H1 (cell line): Measurements from ENCODE around the gene MICOS13. TPM values are rescaled to one million over a fixed set of nuclear protein-coding genes. Genes with fewer than 3 reads are reported as not detected.

Source experiments
- CTCF ChIA-PET: fragments of 300-600 bp; sonication (Branson Sonifier 250); formaldehyde crosslinking; loops from one replicate; lab custom pipeline; 2021; ENCODE audit not compliant: partially characterized antibody; lab: Charles Lee
- POLR2A ChIA-PET: fragments of 300-600 bp; sonication (Branson Sonifier 250); formaldehyde crosslinking; loops from one replicate; lab custom pipeline; 2021; ENCODE audit warnings: inconsistent platforms; ENCODE audit not compliant: partially characterized antibody; lab: Charles Lee
- DNase-seq, 2 experiments: peaks; one replicate each; pipeline versions ENCODE4 v3.0.0 to v3.0.0-alpha.2; 2010 to 2022; ENCODE audit warnings: low spot score in 2 of 2, low read depth in 1 of 2, mixed read lengths in 1 of 2
- FAIRE-seq: peaks from 2 replicates; lab custom pipeline; 2011; peaks lifted over from hg19 to GRCh38; lab: Jason Lieb, UNC
- H2AFZ ChIP-seq: 2 replicates; pipeline ENCODE4 v1.8.1; 2012; ENCODE audit warnings: low read length, inconsistent platforms
- H2AK5ac ChIP-seq: 2 replicates; pipeline ENCODE4 v1.6.1; 2013; ENCODE audit warnings: low read depth, low read length
- H2BK120ac ChIP-seq: replicated peaks from 2 replicates; pipeline ENCODE3; 2013; ENCODE audit warnings: low read depth, low read length, inconsistent platforms
- H2BK12ac ChIP-seq: 2 replicates; pipeline ENCODE4 v1.6.1; 2013; ENCODE audit warnings: low read depth, low read length
- H2BK15ac ChIP-seq: 2 replicates; pipeline ENCODE4 v1.6.1; 2013; ENCODE audit warnings: low read length
- H2BK20ac ChIP-seq: 2 replicates; pipeline ENCODE4 v1.6.1; 2013; ENCODE audit warnings: low read length
- H2BK5ac ChIP-seq: 2 replicates; pipeline ENCODE4 v1.6.1; 2013; ENCODE audit warnings: low read depth, low read length
- H3K14ac ChIP-seq: 2 replicates; pipeline ENCODE4 v1.6.1; 2013; ENCODE audit warnings: inconsistent platforms; ENCODE audit not compliant: insufficient read length
- H3K18ac ChIP-seq: 2 replicates; pipeline ENCODE4 v1.6.1; 2013; ENCODE audit warnings: low read length; ENCODE audit errors: extremely low read depth
- H3K23ac ChIP-seq: 2 replicates; pipeline ENCODE4 v1.6.1; 2013; ENCODE audit warnings: inconsistent platforms; ENCODE audit not compliant: insufficient read length
- H3K23me2 ChIP-seq: 2 replicates; pipeline ENCODE4 v1.6.1; 2013; ENCODE audit warnings: low read depth, low read length
- H3K27ac ChIP-seq: 2 replicates; pipeline ENCODE4 v1.6.1; 2011; ENCODE audit warnings: low read depth, low read length, inconsistent platforms
- H3K27me3 ChIP-seq, 4 experiments: replicated peaks in 1 of 4; 1 replicate in 1 of 4; 2 replicates in 3 of 4; pipeline versions ENCODE4 v1.6.1 to v1.8.1; 2011 to 2013; ENCODE audit warnings: low read length in 3 of 4, mild to moderate bottlenecking in 3 of 4, inconsistent platforms in 2 of 4, mixed read lengths in 2 of 4, moderate library complexity in 1 of 4; ENCODE audit not compliant: control insufficient read depth in 3 of 4, insufficient read depth in 3 of 4; ENCODE audit errors: extremely low read depth in 1 of 4
- H3K36me3 ChIP-seq, 4 experiments: 2 replicates each; pipeline versions ENCODE4 v1.6.1 to v1.8.1; 2011 to 2013; ENCODE audit warnings: mild to moderate bottlenecking in 4 of 4, low read length in 3 of 4, moderate library complexity in 2 of 4, control low read depth in 1 of 4, inconsistent platforms in 1 of 4; ENCODE audit not compliant: insufficient read depth in 4 of 4, control insufficient read depth in 2 of 4
- H3K4ac ChIP-seq: replicated peaks from 2 replicates; pipeline ENCODE3; 2013; ENCODE audit warnings: low read length, low read depth, mixed read lengths, inconsistent platforms; ENCODE audit not compliant: insufficient read length
- H3K4me1 ChIP-seq, 4 experiments: replicated peaks in 1 of 4; 1 replicate in 1 of 4; 2 replicates in 3 of 4; pipeline versions ENCODE4 v1.6.1 to v1.8.1; 2011 to 2013; ENCODE audit warnings: low read length in 3 of 4, inconsistent platforms in 2 of 4, mixed read lengths in 1 of 4; ENCODE audit not compliant: insufficient read depth in 4 of 4, control insufficient read depth in 3 of 4
- H3K4me2 ChIP-seq, 2 experiments: 2 replicates each; pipeline versions ENCODE4 v1.6.1 to v1.8.1; 2011 to 2013; ENCODE audit warnings: low read depth in 2 of 2, low read length in 2 of 2, control low read depth in 1 of 2, inconsistent platforms in 1 of 2, mild to moderate bottlenecking in 1 of 2; ENCODE audit not compliant: insufficient read depth in 1 of 2
- H3K4me3 ChIP-seq, 4 experiments: fragments of 200-600, 300-600 bp in 1 of 4; sonication (generic), shearing (Covaris generic), sonication (Bioruptor Twin) in 1 of 4; 2 replicates each; pipeline versions ENCODE4 v1.5.1 to v1.8.1; 2011 to 2016; ENCODE audit warnings: low read length in 4 of 4, low read depth in 3 of 4, control low read depth in 2 of 4, inconsistent platforms in 2 of 4, mild to moderate bottlenecking in 2 of 4, mixed read lengths in 1 of 4, moderate library complexity in 1 of 4; ENCODE audit not compliant: insufficient read depth in 2 of 4; ENCODE audit errors: extremely low read depth in 1 of 4
- H3K56ac ChIP-seq: replicated peaks from 2 replicates; pipeline ENCODE3; 2013; ENCODE audit warnings: low read depth, mild to moderate bottlenecking, mixed read lengths, low read length, inconsistent platforms; ENCODE audit not compliant: insufficient read length
- H3K79me1 ChIP-seq: 2 replicates; pipeline ENCODE4 v1.6.1; 2013; ENCODE audit warnings: low read depth, low read length, control low read depth
- H3K79me2 ChIP-seq, 2 experiments: 2 replicates each; pipeline versions ENCODE4 v1.6.1 to v1.8.1; 2012 to 2013; ENCODE audit warnings: low read length in 2 of 2, mild to moderate bottlenecking in 2 of 2, inconsistent platforms in 1 of 2; ENCODE audit not compliant: insufficient read depth in 2 of 2, control insufficient read depth in 1 of 2
- H3K9ac ChIP-seq, 4 experiments: replicated peaks in 1 of 4; 1 replicate in 1 of 4; 2 replicates in 3 of 4; pipeline versions ENCODE4 v1.6.1 to v1.8.1; 2011 to 2013; ENCODE audit warnings: low read depth in 3 of 4, low read length in 3 of 4, control low read depth in 2 of 4, mild to moderate bottlenecking in 2 of 4, moderate library complexity in 2 of 4, inconsistent platforms in 1 of 4; ENCODE audit errors: extremely low read depth in 1 of 4
- H3K9me3 ChIP-seq, 2 experiments: 2 replicates each; pipeline versions ENCODE4 v1.6.1 to v1.8.1; 2012 to 2013; ENCODE audit warnings: mild to moderate bottlenecking in 2 of 2, moderate library complexity in 2 of 2, control low read depth in 1 of 2, inconsistent platforms in 1 of 2, low read depth in 1 of 2, low read length in 1 of 2, mixed read lengths in 1 of 2; ENCODE audit not compliant: insufficient read depth in 2 of 2
- H4K20me1 ChIP-seq, 2 experiments: replicated peaks in 1 of 2; 2 replicates each; pipeline versions ENCODE3 to v1.8.1; 2011 to 2013; ENCODE audit warnings: inconsistent platforms in 2 of 2, low read length in 2 of 2, mild to moderate bottlenecking in 1 of 2; ENCODE audit not compliant: insufficient read depth in 2 of 2, control insufficient read depth in 1 of 2
- H4K5ac ChIP-seq: 2 replicates; pipeline ENCODE4 v1.6.1; 2013; ENCODE audit warnings: low read length, low read depth, mixed read lengths, inconsistent platforms; ENCODE audit not compliant: insufficient read length
- H4K8ac ChIP-seq: 2 replicates; pipeline ENCODE4 v1.8.0; 2013; ENCODE audit warnings: mild to moderate bottlenecking, moderate library complexity, low read length, inconsistent platforms; ENCODE audit not compliant: insufficient read depth; ENCODE audit errors: extremely low read depth
- H4K91ac ChIP-seq: replicated peaks from 2 replicates; pipeline ENCODE3; 2013; ENCODE audit warnings: low read length, mixed read lengths, inconsistent platforms; ENCODE audit not compliant: insufficient read length
- BACH1 ChIP-seq: IDR thresholded peaks from 2 replicates; pipeline ENCODE4 v1.6.1; 2012; ENCODE audit warnings: low read length, improper control_type of control experiment
- CTCF ChIP-seq, 3 experiments: IDR thresholded peaks; 1 replicate in 2 of 3; 2 replicates in 1 of 3; pipeline versions ENCODE4 v1.5.1 to v1.6.1; 2011; ENCODE audit warnings: low read length in 3 of 3, mild to moderate bottlenecking in 3 of 3, inconsistent platforms in 2 of 3, low read depth in 1 of 3, moderate library complexity in 1 of 3; ENCODE audit not compliant: insufficient read depth in 1 of 3; ENCODE audit errors: control extremely low read depth in 1 of 3
- POLR2AphosphoS5 ChIP-seq: IDR thresholded peaks from 2 replicates; pipeline ENCODE4 v1.6.1; 2011; ENCODE audit warnings: low read depth, low read length
- TAF1 ChIP-seq: IDR thresholded peaks from 2 replicates; pipeline ENCODE4 v1.6.1; 2011; ENCODE audit warnings: mild to moderate bottlenecking, low read depth, low read length
- WGBS, 2 experiments: shearing (Covaris generic) in 1 of 2; methylation state at CpG; one replicate each; pipeline versions ENCODE4 v1.1.6 to v1.1.7; 2013 to 2015; ENCODE audit warnings: low lambda C conversion rate in 2 of 2, mixed read lengths in 2 of 2, inconsistent platforms in 1 of 2, low coverage in 1 of 2, missing lambda C conversion rate in 1 of 2; ENCODE audit not compliant: insufficient replicate concordance in 2 of 2, insufficient coverage in 1 of 2, insufficient read length in 1 of 2; ENCODE audit errors: extremely low coverage in 1 of 2, missing lambda C conversion rate in 1 of 2; 5-methylcytosine and 5-hydroxymethylcytosine counted together
- polyA plus RNA-seq, 7 experiments: library from polyadenylated mRNA; depleted of rRNA in 3 of 7; stranded (reverse) in 5 of 7; unstranded in 2 of 7; fragments of >200 nt in 5 of 7; fragments of 200-250 nt in 2 of 7; gene quantifications; 1 replicate in 5 of 7; 2 replicates in 1 of 7; 4 replicates in 1 of 7; pipeline versions ENCODE4 v1.2.1 to v1.2.3, GENCODE V29; 2011 to 2013; ENCODE audit warnings: missing spikeins in 2 of 7, mixed read lengths in 2 of 7
- total RNA-seq: library from RNA; stranded (reverse); fragmentation: NEBNext Ultra II Directional; extraction: Animal tissue kit (Norgen Biotek cat#: 25700); gene quantifications from 2 replicates; pipeline ENCODE4 v1.2.1, GENCODE V29; 2021

MICOS13 gene
- total and polyA plus RNA-seq, 2 of the 8 experiments (the other 6 are each of a cell fraction or from before 2014, with no cell fraction given): 17.3 to 36.1 TPM

GRCh38 chr19:5665781-5666513 is 14.4 kb downstream of the MICOS13 start:
- Histone ChIP-seq H3K23me2 (no peaks in the 10 kb centered on the region), H3K14ac (no peak overlapping the region), H3K4me2 (no peak overlapping the region), H3K27ac (no peak overlapping the region), H3K9me3 (no peaks in the 10 kb centered on the region), H3K36me3 (peaks cover 45 to 86% (median 66%) of the 10 kb centered on the region in 4 experiments), H3K4ac (no peak overlapping the region), H3K9ac (no peak overlapping the region), H2BK120ac (no peak overlapping the region), H3K4me3 (no peak overlapping the region), H4K8ac (no peak overlapping the region; the same call in 1 of the 2 replicates), H4K20me1 (peaks cover 3 to 12% of the 10 kb centered on the region in 2 experiments), H3K79me2 (no peaks in the 10 kb centered on the region), H3K27me3 (no peaks in the 10 kb centered on the region), H4K5ac (no peak overlapping the region), H3K56ac (no peak overlapping the region), H2BK20ac (no peak overlapping the region), H3K23ac (no peak overlapping the region), H3K4me1 (peaks cover 0 to 9% (median 5%) of the 10 kb centered on the region in 4 experiments; a peak in 5 of 7 replicates), H2AK5ac (no peak overlapping the region), H2BK15ac (no peak overlapping the region), H3K79me1 (0 out of 2 replicates have a peak, but pooled peaks cover 3% of the 10 kb centered on the region), H2BK5ac (no peak overlapping the region), H3K18ac (no peak overlapping the region), H4K91ac (no peak overlapping the region), H2BK12ac (no peak overlapping the region), H2AFZ (no peak overlapping the region)
- DNase-seq (no peak), FAIRE-seq (no peak)
- POLR2A ChIA-PET: interaction anchor here (0.8 to 4.1 kb wide), 9 partner anchors 8 to 52 kb away, joined by 3 to 17 read pairs (median 4); partner anchors contain the start of genes SAFB and SAFB2
- CTCF ChIA-PET: interaction anchor here (0.8 to 2.3 kb wide), 8 partner anchors 10 to 283 kb away, joined by 3 to 11 read pairs (median 3); partner anchors contain the start of gene RPL36
- peak in 1 of 3 experiments; percentile 15; a peak in 1 of 4 replicates for TF ChIP-seq CTCF (IDR thresholded peaks at IDR 0.05; ENCODE audit: control extremely low read depth in 1 of 3, insufficient read depth in 1 of 3, low read depth in 1 of 3, low read length in 3 of 3)
- peak; percentile 22; the same call in 1 of the 2 replicates for TF ChIP-seq POLR2AphosphoS5
- no peak for TF ChIP-seq TAF1
- TF ChIP-seq BACH1: 0 out of 2 replicates have a peak, but pooled peaks have one; percentile 7
- 91% methylated on average over 10 of the region's 10 CpGs; no CpG with 5 or more reads in 1 of the 2 experiments for WGBS, 2 experiments
